ENCODE data around the gene OR2F2.

OR2F2 gene

DNA sequence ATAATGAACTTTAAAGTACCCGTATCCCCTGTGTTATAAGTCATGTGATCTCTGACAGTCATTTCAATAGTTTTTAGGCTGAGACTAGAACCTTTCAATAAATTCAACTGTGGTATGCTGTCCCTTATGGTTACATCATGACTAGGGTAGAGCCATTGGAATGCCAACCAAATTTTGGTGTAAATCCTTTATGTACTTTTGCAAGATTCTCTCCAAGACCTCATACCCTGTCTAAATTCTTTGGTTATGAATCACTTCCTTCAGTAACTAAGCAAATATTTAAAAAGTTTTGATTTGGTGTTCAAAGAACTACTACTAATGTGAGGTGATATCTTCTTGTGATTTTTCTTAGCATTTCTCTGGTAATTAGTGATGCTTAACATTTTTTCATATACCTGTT is 44.3 kb downstream of the OR2F2 start:
- DNase-seq (ENCODE audit: low spot score) = no peak

DNA sequence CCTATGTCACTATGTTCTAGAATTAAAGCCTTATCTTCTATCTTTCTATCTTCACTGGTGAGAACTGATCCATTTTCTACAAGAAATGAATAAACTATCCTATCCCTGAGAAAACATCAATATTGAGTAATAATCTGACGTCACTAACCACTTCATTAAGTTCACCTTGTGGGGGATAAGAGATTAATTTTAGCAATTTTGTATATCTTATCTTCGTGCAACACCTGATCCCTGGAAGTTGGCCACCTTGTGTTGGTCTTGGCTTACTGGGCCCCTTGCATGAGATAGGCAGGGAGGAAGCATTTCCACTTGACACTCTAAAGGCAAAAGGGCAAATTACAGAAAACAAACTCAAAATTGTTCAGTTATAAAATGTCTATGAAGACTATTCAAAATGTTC is 45.0 kb downstream of the OR2F2 start:
- DNase-seq (ENCODE audit: low spot score) = no peak

DNA sequence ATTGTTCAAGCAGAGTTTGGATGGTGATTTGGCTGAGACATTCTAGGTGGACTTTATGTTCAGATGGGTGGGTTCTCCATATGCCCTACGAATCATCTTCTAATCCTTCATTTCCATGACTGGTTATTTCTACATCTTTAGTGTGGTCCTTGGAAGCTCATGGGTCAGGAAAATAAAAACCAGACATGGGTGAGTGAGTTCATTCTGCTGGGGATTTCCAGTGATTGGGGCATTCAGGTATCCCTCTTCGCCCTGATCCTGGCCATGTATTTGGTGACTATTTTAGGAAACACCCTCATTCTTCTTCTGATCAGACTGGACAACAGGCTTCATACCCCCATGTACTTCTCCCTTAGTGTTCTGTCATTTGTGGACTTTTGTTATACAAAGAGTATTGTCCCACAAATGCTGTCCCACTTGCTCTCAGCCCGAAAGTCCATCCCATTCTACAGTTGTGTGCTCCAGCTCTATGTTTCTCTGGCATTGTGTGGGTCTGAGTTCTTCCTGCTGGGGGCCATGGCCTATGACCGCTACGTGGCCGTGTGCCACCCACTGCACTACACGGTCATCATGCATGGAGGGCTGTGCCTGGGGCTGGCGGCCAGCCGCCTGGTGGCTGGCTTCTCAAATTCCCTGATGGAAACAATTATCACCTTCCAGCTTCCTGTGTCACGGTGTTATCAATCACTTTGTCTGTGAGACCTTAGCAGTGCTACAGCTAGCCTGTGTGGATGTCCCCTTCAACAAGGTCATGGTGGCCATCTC is 45.9 kb downstream of the OR2F2 start:
- no peak for DNase-seq (ENCODE audit: low spot score)

DNA sequence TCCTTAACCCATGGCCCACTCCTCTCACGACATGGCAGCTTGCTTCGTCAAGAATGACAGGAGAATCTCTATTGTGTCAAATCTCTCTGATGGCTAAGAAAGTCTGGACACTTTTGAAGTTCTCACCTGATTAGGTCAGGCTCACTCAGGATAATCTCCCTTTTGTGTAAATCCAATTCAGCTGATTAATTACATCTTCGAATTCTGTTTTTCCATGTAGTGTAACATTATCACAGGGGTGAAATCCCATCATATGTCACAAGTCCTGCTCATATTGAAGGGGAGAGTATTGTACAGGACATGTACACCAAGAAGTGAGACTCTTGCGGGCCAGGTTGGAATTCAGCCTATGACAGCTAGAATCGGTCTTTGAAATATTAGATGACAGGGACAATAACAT is 48.9 kb downstream of the OR2F2 start:
- DNase-seq (ENCODE audit: low spot score) = no peak

Measured in CD4-positive, alpha-beta T cell treated with Interleukin-15 for 4 hours (primary cell).